HG03457 (cell line): ENCODE data around the gene AIRE.
"Not testable (repeated sequence)": the region's sequence is repeated elsewhere in the genome, so short reads cannot be mapped to it uniquely, and the experiment has no call there.

Experiments
- ATAC-seq: cut with Tn5 transposase; IDR thresholded peaks from one replicate; pipeline ENCODE4 v1.9.1; 2021; ENCODE audit warnings: moderate number of reproducible peaks; ENCODE audit not compliant: unreplicated experiment

Gene AIRE

DNA sequence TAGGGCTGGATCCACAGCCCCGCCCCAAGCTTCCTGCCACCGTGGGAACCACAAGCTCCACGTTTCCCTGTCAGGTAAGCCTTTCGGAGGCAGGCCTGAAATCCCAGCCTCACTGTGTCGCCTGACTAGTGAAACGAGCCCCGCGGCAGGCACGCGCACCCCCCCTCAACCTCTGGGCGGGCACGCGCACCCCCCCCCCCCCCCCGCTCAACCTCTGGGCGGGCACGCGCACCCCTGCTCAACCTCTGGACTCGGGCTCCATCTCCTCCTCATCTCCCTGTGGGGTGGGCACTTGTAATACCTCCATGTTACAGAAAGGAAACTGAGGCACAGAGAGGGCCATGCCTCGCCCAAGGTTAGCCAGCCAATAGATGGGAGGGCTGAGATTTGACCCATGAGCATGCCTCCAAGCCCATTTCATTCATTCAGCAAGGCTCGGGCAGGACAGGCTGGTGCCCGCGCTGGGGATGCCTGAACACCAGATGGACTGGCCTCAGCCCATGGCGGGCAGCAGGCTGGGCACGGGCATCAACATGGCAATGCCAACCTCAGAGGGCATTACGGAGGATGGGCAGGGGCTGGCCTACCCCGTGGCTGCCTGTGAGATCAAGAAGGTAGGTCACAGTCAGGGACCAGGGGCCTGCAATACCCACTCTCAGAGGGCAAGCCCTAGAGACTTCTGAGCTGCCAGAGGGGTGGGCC is 48.8 kb downstream of the AIRE start:
- no peak for ATAC-seq

GRCh38 chr21:44335266-44336059 is 49.8 kb downstream of the AIRE start:
- ATAC-seq: no peak

DNA sequence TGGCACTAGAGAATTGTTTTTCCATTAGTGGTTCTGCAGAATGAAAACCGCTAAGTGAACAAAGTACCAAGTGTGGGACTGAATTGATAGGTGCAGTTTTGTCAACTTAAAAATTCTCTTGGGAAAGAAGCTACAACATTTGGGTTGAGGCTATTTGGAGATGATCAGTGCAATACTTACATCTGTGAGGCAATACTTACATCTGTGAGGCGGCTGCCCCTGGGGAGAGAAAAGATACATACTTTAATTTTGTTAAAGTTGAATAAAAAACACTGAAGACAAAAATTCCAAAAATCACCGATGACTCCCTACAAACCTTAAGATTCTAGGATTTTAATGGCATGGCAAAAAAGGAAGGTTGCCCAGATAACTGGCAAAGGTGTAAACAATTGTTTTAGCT is 51.8 kb downstream of the AIRE start:
- ATAC-seq: no peak

- ATAC-seq: no peak
Observed at GRCh38 chr21:44337941-44338895, 52.5 kb downstream of the AIRE start.

DNA sequence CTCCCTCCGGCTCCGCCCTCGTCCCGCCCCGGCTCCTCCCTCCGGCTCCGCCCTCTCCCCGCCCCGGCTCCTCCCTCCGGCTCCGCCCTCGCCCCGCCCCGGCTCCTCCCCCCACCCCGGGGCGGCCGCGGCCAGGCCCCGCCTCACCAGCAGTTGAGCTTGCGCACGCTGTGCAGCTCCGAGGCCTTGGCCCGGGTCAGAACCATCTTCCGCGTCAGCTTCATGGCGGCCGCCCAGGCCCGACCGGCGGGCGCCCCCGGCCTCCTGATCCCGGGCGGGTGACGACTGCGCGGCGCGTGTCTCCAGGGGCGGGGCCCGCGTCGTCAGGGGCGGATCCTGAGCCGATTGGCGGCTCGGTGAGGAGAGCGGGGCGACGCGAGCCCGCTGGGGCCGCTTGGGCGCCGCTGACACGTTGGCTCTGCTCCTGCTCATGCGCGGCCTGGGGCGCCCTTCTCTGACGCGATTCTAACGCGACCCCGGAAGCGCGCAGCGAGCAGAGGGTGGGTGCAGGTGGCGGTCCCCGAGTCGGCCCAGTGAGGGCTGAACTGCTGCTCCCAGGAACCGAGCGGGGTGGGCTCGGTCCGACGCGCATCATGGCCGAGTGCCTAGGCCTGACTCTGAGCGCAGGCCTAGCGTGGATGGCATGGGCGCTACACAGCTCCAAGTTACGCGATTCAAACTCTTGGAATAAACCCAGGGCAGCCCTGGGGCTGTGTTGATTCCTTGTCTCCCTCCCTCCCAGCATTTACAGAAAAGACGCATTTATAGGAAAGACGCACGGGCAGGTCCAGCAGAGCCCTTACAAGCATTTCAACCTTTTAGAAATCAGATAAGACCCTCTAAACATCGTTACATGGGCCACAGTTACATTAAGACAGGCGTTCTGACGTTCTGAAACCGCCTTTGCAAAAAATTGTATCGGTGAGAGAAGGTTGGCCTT is 53.6 kb downstream of the AIRE start, which contains the start of gene CFAP410:
CFAP410 (minus strand) TSS at position 420 of the 940 bp plus-strand sequence; CDS start at position 224, 196 bp downstream.
- ATAC-seq: peak; percentile 80

- ATAC-seq: not testable (repeated sequence)
Observed at GRCh38 chr21:44341726-44342458, 56.2 kb downstream of the AIRE start.

DNA sequence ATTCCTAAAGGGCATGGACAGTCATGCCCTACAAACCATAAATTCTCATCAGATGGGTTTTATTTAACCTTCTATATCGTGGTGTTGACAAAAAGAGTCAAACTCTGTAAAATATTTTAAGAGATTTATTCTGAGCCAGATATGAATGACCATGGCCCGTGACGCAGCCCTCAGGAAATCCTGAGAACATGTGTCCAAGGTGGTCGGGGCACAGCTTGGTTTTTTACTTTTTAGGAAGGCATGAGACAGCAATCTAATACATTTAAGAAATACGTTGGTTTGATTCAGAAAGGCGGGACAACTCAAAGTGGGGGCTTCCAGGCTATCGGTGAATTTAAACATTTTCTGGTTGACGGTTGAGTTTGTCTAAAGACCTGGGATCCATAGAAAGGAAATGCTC is 57.3 kb downstream of the AIRE start:
- not testable (repeated sequence) for ATAC-seq

GRCh38 chr21:44344541-44345183 is 59.0 kb downstream of the AIRE start:
- ATAC-seq: no peak

- ATAC-seq: no peak
Observed at GRCh38 chr21:44345495-44345894, 59.8 kb downstream of the AIRE start.

GRCh38 chr21:44347911-44348451 is 62.3 kb downstream of the AIRE start:
- no peak for ATAC-seq
